GM12872 (cell line): ENCODE data around the gene RUSF1.

Source experiments
- TF ChIP-seq, protein P1 (sequence below): IDR thresholded peaks from 3 replicates; pipeline ENCODE4 v1.5.1; 2011; ENCODE audit warnings: low read depth, mild to moderate bottlenecking, low read length, moderate library complexity; ENCODE audit not compliant: insufficient read depth

The RUSF1 gene

GRCh38 chr16:31507929-31508705 lies at the start of gene RUSF1:
RUSF1 (minus strand) TSS chr16:31508391; CDS start chr16:31508373, 18 bp downstream.
- TF ChIP-seq, protein P1, sequence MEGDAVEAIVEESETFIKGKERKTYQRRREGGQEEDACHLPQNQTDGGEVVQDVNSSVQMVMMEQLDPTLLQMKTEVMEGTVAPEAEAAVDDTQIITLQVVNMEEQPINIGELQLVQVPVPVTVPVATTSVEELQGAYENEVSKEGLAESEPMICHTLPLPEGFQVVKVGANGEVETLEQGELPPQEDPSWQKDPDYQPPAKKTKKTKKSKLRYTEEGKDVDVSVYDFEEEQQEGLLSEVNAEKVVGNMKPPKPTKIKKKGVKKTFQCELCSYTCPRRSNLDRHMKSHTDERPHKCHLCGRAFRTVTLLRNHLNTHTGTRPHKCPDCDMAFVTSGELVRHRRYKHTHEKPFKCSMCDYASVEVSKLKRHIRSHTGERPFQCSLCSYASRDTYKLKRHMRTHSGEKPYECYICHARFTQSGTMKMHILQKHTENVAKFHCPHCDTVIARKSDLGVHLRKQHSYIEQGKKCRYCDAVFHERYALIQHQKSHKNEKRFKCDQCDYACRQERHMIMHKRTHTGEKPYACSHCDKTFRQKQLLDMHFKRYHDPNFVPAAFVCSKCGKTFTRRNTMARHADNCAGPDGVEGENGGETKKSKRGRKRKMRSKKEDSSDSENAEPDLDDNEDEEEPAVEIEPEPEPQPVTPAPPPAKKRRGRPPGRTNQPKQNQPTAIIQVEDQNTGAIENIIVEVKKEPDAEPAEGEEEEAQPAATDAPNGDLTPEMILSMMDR, result no peak

DNA sequence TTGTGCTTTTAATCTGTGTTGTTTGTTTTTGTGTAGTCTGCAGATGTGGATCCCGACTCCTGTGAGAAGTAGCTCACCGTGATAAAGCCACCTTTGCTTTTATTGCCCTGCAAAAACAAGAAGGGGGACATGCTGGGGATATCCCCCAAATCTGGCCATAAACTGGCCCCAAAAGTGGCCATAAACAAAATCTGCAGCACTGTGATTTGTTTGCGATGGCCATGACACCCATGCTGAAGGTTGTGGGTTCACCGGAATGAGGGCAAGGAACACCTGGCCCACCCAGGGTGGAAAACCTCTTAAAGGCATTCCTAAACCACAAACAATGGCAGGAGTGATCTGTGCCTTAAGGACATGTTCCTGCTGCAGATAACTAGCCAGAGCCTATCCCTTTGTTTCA lies 34.6 kb upstream of the RUSF1 start:
- TF ChIP-seq, protein P1, result no peak

DNA sequence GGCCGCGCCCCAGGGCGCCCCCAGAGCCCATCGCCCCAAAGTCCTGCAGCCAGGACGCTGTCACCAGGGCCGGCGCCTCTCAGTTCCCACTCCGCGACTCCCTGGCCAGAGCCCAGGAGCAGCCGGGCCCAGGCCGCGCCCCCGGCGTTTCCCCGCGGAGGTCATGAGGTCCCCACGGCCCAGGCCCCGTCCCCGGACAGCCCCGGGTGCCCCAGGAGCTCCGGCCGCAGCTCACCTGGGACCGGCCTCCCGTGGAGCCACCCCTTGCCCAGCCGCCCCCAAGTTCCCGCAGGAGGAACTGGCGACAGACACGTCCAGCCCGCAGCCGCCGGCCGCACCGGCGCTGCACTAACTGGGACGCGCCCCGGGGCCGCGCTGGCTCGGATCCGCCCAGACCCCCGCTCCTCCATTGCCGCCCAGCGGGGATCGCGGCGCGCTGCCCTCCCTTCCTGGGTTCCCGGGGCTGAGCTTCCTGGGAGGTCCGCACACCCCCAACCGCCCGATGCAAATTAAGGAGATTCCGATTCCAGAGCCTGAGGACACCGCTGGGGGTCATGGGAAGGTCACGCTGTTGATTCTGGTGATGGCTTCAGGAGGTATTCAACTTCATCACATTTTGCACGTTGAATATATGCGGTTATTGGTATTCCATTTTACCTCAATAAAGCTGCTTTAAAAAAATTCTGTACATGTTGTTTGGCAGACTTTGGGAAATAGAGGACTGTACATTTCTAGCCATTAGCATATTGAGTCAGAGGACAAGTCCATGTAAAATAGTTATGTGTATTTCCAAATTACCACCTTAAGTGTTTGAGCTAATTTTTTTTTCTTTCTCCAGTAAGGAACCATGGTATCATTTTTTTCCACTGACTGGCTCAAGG lies 29.4 kb upstream of the RUSF1 start:
- TF ChIP-seq, protein P1, result no peak

DNA sequence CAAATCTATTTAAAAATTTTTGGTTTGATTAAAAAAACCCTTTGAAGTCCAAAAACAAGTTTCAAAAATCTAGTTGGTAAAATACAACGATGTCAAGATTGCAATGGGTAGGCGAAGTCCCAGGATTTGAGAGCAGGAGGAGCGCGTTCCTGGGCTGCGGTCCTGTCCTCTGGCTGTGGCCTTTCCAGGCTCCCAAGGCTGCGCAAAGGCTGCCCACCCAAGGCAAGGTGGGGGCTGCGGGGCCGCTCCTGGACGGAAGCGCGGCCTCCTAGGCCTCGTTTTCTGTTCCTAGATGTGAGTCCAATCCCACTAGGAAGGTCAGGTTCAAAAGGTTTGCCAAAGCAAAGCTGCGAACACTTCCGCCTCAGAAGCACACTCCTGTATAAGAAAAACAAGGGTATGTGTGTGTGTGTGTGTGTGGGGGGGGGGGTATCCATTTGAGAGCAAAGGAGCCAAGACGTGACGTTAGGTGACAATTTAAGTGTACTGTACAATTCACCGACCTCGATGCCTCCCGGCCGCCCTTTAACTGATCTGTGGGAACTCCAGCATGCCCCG lies 28.7 kb upstream of the RUSF1 start:
- TF ChIP-seq, protein P1, result no peak

DNA sequence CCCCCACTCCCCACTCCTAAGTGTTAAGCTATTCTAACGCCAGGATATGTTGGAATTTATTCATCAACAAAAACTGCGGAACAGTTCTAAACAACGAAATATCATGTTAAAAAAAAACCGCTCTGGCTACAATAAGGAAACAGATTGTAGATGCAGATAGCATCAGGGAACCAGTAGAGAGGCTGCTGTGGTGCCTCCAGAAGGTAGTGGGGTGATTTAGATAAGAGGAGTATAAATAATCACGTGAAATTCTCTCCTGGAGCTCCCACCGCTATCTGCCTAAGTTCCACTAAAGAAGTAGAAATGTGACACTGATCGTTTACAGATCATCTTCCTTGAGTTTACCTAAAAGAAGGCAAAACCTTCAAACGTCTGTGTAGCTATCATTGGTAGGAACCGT lies 27.5 kb upstream of the RUSF1 start:
- TF ChIP-seq, protein P1, result no peak

GRCh38 chr16:31532896-31533295 lies 24.7 kb upstream of the RUSF1 start:
- TF ChIP-seq, protein P1, result no peak

- TF ChIP-seq, protein P1, result no peak
These were observed 23.9 kb upstream of the RUSF1 start for GRCh38 chr16:31532120-31532519.
